ENCODE data around the gene PCMT1.

PCMT1 gene

GRCh38 chr6:149831308-149831820 is 81.8 kb downstream of the PCMT1 start:
- Histone ChIP-seq H3K27me3 (ENCODE audit: control insufficient read depth, insufficient read depth, low read length) (no peaks in the 10 kb centered on the region), H3K9ac (no peak overlapping the region), H3K27ac (peak overlapping the region; percentile 72), H3K4me2 (ENCODE audit: low read length) (no peak overlapping the region), H3K79me2 (peaks cover 16% of the 10 kb centered on the region), H3K9me3 (ENCODE audit: control insufficient read depth, low read length) (no peaks in the 10 kb centered on the region), H3K4me1 (peaks cover 21% of the 10 kb centered on the region), H3K4me3 (ENCODE audit: low read depth, low read length) (no peak overlapping the region), H3K36me3 (ENCODE audit: control insufficient read depth, insufficient read depth, low read length) (no peaks in the 10 kb centered on the region), H2AFZ (peak overlapping the region; percentile 49)
- TF ChIP-seq, protein P1, sequence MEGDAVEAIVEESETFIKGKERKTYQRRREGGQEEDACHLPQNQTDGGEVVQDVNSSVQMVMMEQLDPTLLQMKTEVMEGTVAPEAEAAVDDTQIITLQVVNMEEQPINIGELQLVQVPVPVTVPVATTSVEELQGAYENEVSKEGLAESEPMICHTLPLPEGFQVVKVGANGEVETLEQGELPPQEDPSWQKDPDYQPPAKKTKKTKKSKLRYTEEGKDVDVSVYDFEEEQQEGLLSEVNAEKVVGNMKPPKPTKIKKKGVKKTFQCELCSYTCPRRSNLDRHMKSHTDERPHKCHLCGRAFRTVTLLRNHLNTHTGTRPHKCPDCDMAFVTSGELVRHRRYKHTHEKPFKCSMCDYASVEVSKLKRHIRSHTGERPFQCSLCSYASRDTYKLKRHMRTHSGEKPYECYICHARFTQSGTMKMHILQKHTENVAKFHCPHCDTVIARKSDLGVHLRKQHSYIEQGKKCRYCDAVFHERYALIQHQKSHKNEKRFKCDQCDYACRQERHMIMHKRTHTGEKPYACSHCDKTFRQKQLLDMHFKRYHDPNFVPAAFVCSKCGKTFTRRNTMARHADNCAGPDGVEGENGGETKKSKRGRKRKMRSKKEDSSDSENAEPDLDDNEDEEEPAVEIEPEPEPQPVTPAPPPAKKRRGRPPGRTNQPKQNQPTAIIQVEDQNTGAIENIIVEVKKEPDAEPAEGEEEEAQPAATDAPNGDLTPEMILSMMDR (IDR thresholded peaks at IDR 0.05) = no peak

- Histone ChIP-seq H3K4me2 (ENCODE audit: low read length) (no peak overlapping the region), H3K4me3 (ENCODE audit: low read depth, low read length) (no peak overlapping the region), H2AFZ (no peak overlapping the region), H3K9ac (no peak overlapping the region), H3K36me3 (ENCODE audit: control insufficient read depth, insufficient read depth, low read length) (no peaks in the 10 kb centered on the region), H3K9me3 (ENCODE audit: control insufficient read depth, low read length) (no peaks in the 10 kb centered on the region), H3K4me1 (peaks cover 19% of the 10 kb centered on the region), H3K27ac (no peak overlapping the region), H3K79me2 (peaks cover 10% of the 10 kb centered on the region), H3K27me3 (ENCODE audit: control insufficient read depth, insufficient read depth, low read length) (no peaks in the 10 kb centered on the region)
- TF ChIP-seq, protein P1 (IDR thresholded peaks at IDR 0.05) = no peak
Measured at GRCh38 chr6:149833651-149834050, 84.1 kb downstream of the PCMT1 start.

DNA sequence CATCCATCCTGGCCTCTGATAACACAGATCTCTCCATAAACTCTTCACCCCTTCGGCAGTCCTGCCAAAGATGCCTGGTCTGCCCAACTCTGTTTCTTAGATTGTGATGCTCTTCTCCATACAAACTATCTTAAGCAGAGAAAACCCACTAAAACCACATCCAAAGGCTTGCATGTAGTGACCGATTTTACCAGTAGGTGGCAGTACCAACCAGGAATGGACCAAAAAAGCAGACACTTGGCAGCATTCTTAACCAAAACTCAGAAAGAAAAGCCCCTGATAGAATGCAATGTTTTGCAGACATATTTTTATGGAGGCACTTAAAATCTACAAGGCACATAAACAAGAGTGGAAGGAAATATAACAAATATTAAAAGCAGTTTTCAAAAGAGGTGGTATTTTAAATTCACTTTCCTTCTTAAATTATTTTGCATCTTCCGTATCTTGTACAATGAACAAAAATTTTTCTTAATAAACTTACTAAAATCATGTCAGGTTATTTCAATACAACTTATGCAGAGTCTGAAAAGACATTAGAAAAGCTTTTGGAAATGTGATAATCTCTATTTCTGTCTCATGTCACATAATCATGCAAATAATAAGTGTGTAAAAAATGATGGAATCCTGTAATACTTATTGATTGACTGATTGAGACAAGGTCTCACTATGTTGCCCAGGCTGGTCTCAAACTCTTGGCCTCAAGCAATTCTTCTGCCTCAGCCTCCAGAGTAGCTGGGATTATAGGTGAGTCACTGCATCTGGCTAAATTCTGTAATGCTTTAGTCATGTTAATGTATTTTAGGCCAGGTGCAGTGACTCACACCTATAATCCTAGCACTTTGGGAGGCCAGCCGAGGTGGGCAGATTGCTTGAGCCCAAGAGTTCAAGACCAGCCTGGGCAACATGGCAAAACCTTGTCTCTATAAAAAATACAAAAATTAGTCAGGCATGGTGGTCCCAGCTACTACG is 85.3 kb downstream of the PCMT1 start:
- Histone ChIP-seq H3K4me1 (peaks cover 16% of the 10 kb centered on the region), H3K9me3 (ENCODE audit: control insufficient read depth, low read length) (no peaks in the 10 kb centered on the region), H3K27me3 (ENCODE audit: control insufficient read depth, insufficient read depth, low read length) (no peaks in the 10 kb centered on the region), H3K79me2 (peaks cover 10% of the 10 kb centered on the region), H3K27ac (no peak overlapping the region), H2AFZ (no peak overlapping the region), H3K4me2 (ENCODE audit: low read length) (no peak overlapping the region), H3K9ac (no peak overlapping the region), H3K36me3 (ENCODE audit: control insufficient read depth, insufficient read depth, low read length) (no peaks in the 10 kb centered on the region), H3K4me3 (ENCODE audit: low read depth, low read length) (no peak overlapping the region)
- TF ChIP-seq, protein P1 (IDR thresholded peaks at IDR 0.05) = peak; percentile 97

GRCh38 chr6:149840345-149841075 is 91.0 kb downstream of the PCMT1 start:
- Histone ChIP-seq H3K27ac (peak overlapping the region; percentile 5), H3K4me1 (peaks cover 12% of the 10 kb centered on the region), H2AFZ (no peak overlapping the region), H3K9ac (no peak overlapping the region), H3K36me3 (ENCODE audit: control insufficient read depth, insufficient read depth, low read length) (no peaks in the 10 kb centered on the region), H3K4me2 (ENCODE audit: low read length) (no peak overlapping the region), H3K4me3 (ENCODE audit: low read depth, low read length) (no peak overlapping the region), H3K79me2 (peaks cover 18% of the 10 kb centered on the region), H3K9me3 (ENCODE audit: control insufficient read depth, low read length) (no peaks in the 10 kb centered on the region), H3K27me3 (ENCODE audit: control insufficient read depth, insufficient read depth, low read length) (no peaks in the 10 kb centered on the region)
- TF ChIP-seq, protein P1 (IDR thresholded peaks at IDR 0.05) = peak; percentile 79

Data from parathyroid adenoma (tissue), 2 donors.